ENCODE measurements around the gene HS6ST1.

The HS6ST1 gene

DNA sequence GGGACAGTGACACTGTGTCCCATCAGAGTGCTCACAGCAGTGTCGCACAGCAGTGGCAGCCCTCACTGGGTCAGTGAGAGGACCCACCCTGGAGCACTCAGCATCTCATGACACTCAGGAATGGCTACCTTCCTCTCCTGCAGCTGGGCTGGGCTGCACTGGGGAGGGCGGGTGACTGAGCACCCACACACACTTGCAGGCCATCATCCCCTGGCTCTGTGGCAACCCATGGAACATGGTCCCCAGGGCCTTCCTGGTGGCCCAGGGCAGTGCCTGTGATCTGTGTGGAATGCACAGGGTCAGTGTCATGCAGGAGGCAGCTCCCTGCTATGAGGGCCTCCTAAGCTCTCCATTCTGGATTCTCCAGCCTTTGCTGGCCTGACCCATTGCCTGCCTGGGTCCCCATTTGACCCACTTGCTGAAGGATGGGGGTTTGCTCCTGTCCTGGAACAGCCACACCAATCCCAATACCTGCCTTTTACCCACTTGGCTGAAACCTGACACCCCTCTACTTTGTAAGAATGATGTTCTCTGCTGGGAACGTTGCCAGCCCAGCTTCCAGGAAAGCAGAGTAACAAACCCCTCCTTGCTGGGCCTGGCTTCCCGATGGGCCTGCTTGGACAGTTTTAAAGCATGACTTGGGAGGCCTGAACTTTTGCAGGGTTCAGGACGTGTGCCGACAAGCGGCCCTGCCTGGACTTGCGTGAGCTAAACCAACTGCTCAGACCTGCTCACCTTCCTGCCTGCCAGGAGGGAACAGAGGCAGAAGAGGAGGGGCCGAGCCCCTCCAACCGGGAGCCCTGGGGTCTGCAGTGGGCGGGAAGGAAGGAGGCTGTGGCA is 13.7 kb downstream of the HS6ST1 start (continued):
- TF ChIP-seq ZNF514 (tag by site-specific recombination; IDR thresholded peaks at IDR 0.05): no peak
- no peak for TF ChIP-seq ZNF175 (tag by site-specific recombination; IDR thresholded peaks at IDR 0.05)
- TF ChIP-seq, protein P1, sequence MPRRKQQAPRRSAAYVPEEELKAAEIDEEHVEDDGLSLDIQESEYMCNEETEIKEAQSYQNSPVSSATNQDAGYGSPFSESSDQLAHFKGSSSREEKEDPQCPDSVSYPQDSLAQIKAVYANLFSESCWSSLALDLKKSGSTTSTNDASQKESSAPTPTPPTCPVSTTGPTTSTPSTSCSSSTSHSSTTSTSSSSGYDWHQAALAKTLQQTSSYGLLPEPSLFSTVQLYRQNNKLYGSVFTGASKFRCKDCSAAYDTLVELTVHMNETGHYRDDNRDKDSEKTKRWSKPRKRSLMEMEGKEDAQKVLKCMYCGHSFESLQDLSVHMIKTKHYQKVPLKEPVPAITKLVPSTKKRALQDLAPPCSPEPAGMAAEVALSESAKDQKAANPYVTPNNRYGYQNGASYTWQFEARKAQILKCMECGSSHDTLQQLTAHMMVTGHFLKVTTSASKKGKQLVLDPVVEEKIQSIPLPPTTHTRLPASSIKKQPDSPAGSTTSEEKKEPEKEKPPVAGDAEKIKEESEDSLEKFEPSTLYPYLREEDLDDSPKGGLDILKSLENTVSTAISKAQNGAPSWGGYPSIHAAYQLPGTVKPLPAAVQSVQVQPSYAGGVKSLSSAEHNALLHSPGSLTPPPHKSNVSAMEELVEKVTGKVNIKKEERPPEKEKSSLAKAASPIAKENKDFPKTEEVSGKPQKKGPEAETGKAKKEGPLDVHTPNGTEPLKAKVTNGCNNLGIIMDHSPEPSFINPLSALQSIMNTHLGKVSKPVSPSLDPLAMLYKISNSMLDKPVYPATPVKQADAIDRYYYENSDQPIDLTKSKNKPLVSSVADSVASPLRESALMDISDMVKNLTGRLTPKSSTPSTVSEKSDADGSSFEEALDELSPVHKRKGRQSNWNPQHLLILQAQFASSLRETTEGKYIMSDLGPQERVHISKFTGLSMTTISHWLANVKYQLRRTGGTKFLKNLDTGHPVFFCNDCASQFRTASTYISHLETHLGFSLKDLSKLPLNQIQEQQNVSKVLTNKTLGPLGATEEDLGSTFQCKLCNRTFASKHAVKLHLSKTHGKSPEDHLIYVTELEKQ (tag by site-specific recombination; IDR thresholded peaks at IDR 0.05; ENCODE audit: borderline replicate concordance): no peak
- TF ChIP-seq ZNF335 (tag by site-specific recombination; conservative IDR thresholded peaks at IDR 0.05): peak; percentile 90
- TF ChIP-seq ZNF157 (tag by site-specific recombination; IDR thresholded peaks at IDR 0.05): no peak
- 0 out of 2 replicates have a peak, but pooled peaks have one; percentile 8 for TF ChIP-seq SP2 (tag by site-specific recombination; IDR thresholded peaks at IDR 0.05)
- TF ChIP-seq, protein P2, sequence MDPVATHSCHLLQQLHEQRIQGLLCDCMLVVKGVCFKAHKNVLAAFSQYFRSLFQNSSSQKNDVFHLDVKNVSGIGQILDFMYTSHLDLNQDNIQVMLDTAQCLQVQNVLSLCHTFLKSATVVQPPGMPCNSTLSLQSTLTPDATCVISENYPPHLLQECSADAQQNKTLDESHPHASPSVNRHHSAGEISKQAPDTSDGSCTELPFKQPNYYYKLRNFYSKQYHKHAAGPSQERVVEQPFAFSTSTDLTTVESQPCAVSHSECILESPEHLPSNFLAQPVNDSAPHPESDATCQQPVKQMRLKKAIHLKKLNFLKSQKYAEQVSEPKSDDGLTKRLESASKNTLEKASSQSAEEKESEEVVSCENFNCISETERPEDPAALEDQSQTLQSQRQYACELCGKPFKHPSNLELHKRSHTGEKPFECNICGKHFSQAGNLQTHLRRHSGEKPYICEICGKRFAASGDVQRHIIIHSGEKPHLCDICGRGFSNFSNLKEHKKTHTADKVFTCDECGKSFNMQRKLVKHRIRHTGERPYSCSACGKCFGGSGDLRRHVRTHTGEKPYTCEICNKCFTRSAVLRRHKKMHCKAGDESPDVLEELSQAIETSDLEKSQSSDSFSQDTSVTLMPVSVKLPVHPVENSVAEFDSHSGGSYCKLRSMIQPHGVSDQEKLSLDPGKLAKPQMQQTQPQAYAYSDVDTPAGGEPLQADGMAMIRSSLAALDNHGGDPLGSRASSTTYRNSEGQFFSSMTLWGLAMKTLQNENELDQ (tag by site-specific recombination; IDR thresholded peaks at IDR 0.05; ENCODE audit: low read depth): no peak
- TF ChIP-seq, protein P3, sequence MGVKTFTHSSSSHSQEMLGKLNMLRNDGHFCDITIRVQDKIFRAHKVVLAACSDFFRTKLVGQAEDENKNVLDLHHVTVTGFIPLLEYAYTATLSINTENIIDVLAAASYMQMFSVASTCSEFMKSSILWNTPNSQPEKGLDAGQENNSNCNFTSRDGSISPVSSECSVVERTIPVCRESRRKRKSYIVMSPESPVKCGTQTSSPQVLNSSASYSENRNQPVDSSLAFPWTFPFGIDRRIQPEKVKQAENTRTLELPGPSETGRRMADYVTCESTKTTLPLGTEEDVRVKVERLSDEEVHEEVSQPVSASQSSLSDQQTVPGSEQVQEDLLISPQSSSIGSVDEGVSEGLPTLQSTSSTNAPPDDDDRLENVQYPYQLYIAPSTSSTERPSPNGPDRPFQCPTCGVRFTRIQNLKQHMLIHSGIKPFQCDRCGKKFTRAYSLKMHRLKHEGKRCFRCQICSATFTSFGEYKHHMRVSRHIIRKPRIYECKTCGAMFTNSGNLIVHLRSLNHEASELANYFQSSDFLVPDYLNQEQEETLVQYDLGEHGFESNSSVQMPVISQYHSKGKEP (tag by site-specific recombination; IDR thresholded peaks at IDR 0.05): no peak
- 0 out of 2 replicates have a peak, but pooled peaks have one; percentile 14 for TF ChIP-seq ZXDB (tag by site-specific recombination; IDR thresholded peaks at IDR 0.05)
- TF ChIP-seq, protein P4, sequence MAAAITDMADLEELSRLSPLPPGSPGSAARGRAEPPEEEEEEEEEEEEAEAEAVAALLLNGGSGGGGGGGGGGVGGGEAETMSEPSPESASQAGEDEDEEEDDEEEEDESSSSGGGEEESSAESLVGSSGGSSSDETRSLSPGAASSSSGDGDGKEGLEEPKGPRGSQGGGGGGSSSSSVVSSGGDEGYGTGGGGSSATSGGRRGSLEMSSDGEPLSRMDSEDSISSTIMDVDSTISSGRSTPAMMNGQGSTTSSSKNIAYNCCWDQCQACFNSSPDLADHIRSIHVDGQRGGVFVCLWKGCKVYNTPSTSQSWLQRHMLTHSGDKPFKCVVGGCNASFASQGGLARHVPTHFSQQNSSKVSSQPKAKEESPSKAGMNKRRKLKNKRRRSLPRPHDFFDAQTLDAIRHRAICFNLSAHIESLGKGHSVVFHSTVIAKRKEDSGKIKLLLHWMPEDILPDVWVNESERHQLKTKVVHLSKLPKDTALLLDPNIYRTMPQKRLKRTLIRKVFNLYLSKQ (tag by site-specific recombination; IDR thresholded peaks at IDR 0.05; ENCODE audit: borderline replicate concordance): no peak
- no peak for TF ChIP-seq OSR2 (tag by site-specific recombination; IDR thresholded peaks at IDR 0.05)
- TF ChIP-seq IKZF3 (tag by site-specific recombination; IDR thresholded peaks at IDR 0.05): peak; percentile 52; the same call in 1 of the 2 replicates

DNA sequence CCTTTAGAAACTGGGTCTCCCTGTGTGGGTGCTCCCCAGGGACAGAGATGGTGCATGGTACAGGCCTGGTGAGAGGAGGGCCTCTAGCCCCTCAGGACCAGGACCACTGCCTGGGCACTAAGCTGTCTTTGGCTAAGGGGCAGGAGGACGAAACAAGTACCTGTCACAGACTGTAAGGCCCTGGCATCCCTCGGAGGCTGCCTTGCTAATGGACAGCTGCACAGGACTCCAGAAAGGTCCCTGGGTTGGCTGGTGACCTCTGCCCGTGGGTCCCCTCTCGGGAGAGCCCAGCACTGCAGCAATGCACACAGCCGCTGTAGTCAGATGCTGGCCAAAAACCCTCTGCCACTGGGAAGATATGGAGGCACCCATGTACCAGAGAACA is 14.3 kb downstream of the HS6ST1 start:
- ChIA-PET POLR2A (interaction anchor here (0.9 to 1.6 kb wide), 2 partner anchors 13 to 213 kb away, joined by 4 to 5 read pairs; partner anchors contain the start of gene UGGT1), CTCF (interaction anchor here (0.7 to 1.3 kb wide), 2 partner anchors 70 to 700 kb away, joined by 3 read pairs; no protein-coding TSS in a partner anchor)
- Histone ChIP-seq H3K27ac (ENCODE audit: extremely low read depth, low read depth, low read length) (no peak overlapping the region), H3K9me3 (ENCODE audit: control insufficient read depth, insufficient read depth, low read depth, low read length) (no peaks in the 10 kb centered on the region), H3K36me3 (ENCODE audit: control insufficient read depth in 2 of 2, insufficient read depth in 1 of 2, low read length in 2 of 2) (peaks cover 0 to 21% of the 10 kb centered on the region in 2 experiments; a peak in 1 of 3 replicates), H3K4me3 (ENCODE audit: low read depth, low read length) (no peak overlapping the region), H3K4me1 (ENCODE audit: control insufficient read depth, insufficient read depth, low read length) (peaks cover 24% of the 10 kb centered on the region)
- TF ChIP-seq ZNF132 (tag by site-specific recombination; IDR thresholded peaks at IDR 0.05; ENCODE audit: borderline replicate concordance) (no peak), ZNF174 (tag by site-specific recombination; IDR thresholded peaks at IDR 0.05) (no peak), ZNF600 (tag by site-specific recombination; IDR thresholded peaks at IDR 0.05) (no peak), ZNF202 (tag by site-specific recombination; IDR thresholded peaks at IDR 0.05; ENCODE audit: borderline replicate concordance) (no peak), SETDB1 (IDR thresholded peaks at IDR 0.05; ENCODE audit: insufficient read length, low read length) (no peak), ZNF843 (tag by site-specific recombination; IDR thresholded peaks at IDR 0.05) (no peak), ZNF571 (tag by site-specific recombination; IDR thresholded peaks at IDR 0.05) (no peak), ZBTB48 (tag by site-specific recombination; IDR thresholded peaks at IDR 0.05) (no peak), ZXDB (tag by site-specific recombination; IDR thresholded peaks at IDR 0.05) (no peak), GLI2 (tag by site-specific recombination; IDR thresholded peaks at IDR 0.05; ENCODE audit: borderline replicate concordance, low read depth) (no peak)
- TF ChIP-seq, protein P5, sequence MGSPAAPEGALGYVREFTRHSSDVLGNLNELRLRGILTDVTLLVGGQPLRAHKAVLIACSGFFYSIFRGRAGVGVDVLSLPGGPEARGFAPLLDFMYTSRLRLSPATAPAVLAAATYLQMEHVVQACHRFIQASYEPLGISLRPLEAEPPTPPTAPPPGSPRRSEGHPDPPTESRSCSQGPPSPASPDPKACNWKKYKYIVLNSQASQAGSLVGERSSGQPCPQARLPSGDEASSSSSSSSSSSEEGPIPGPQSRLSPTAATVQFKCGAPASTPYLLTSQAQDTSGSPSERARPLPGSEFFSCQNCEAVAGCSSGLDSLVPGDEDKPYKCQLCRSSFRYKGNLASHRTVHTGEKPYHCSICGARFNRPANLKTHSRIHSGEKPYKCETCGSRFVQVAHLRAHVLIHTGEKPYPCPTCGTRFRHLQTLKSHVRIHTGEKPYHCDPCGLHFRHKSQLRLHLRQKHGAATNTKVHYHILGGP (tag by site-specific recombination; IDR thresholded peaks at IDR 0.05): no peak
- TF ChIP-seq, protein P6, sequence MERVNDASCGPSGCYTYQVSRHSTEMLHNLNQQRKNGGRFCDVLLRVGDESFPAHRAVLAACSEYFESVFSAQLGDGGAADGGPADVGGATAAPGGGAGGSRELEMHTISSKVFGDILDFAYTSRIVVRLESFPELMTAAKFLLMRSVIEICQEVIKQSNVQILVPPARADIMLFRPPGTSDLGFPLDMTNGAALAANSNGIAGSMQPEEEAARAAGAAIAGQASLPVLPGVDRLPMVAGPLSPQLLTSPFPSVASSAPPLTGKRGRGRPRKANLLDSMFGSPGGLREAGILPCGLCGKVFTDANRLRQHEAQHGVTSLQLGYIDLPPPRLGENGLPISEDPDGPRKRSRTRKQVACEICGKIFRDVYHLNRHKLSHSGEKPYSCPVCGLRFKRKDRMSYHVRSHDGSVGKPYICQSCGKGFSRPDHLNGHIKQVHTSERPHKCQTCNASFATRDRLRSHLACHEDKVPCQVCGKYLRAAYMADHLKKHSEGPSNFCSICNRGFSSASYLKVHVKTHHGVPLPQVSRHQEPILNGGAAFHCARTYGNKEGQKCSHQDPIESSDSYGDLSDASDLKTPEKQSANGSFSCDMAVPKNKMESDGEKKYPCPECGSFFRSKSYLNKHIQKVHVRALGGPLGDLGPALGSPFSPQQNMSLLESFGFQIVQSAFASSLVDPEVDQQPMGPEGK (tag by site-specific recombination; IDR thresholded peaks at IDR 0.05): no peak
